ENCODE measurements around the gene TBC1D5.

GRCh38 chr3:17514597-17514996 is 227.8 kb downstream of the TBC1D5 start:
- TF ChIP-seq POLR2A (IDR thresholded peaks at IDR 0.05) (no peak), POLR2AphosphoS5 (IDR thresholded peaks at IDR 0.05) (no peak)
- TF ChIP-seq, protein P1, sequence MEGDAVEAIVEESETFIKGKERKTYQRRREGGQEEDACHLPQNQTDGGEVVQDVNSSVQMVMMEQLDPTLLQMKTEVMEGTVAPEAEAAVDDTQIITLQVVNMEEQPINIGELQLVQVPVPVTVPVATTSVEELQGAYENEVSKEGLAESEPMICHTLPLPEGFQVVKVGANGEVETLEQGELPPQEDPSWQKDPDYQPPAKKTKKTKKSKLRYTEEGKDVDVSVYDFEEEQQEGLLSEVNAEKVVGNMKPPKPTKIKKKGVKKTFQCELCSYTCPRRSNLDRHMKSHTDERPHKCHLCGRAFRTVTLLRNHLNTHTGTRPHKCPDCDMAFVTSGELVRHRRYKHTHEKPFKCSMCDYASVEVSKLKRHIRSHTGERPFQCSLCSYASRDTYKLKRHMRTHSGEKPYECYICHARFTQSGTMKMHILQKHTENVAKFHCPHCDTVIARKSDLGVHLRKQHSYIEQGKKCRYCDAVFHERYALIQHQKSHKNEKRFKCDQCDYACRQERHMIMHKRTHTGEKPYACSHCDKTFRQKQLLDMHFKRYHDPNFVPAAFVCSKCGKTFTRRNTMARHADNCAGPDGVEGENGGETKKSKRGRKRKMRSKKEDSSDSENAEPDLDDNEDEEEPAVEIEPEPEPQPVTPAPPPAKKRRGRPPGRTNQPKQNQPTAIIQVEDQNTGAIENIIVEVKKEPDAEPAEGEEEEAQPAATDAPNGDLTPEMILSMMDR (IDR thresholded peaks at IDR 0.05): no peak

Measured in breast epithelium (tissue), 3 donors.